Effector memory CD8-positive, alpha-beta T cell (primary cell): Measurements from ENCODE around the gene KLHL22.
A peak's percentile ranks its signal among the peaks of the same experiment; 100 is the strongest.
"Not testable (repeated sequence)": the region's sequence is repeated elsewhere in the genome, so short reads cannot be mapped to it uniquely, and the experiment has no call there.

Experiments used
- ATAC-seq: fragments of 150-1000 bp; cut with Tn5 transposase; replicated peaks from 2 replicates; pipeline ENCODE4 v1.10.0; 2021; ENCODE audit warnings: mild to moderate bottlenecking, moderate library complexity
- DNase-seq, 3 experiments: peaks; one replicate each; pipeline ENCODE4 v3.0.0; 2021
- H3K27ac Mint-ChIP-seq, 2 donors: one replicate each; pipeline ENCODE4 v1.8.0; 2022; ENCODE audit warnings: mild to moderate bottlenecking in 2 of 2, mixed read lengths in 2 of 2, moderate library complexity in 2 of 2
- H3K27me3 Mint-ChIP-seq, 2 donors: one replicate each; pipeline ENCODE4 v1.8.0; 2022; ENCODE audit warnings: mixed read lengths in 2 of 2
- H3K36me3 Mint-ChIP-seq: one replicate; pipeline ENCODE4 v1.8.0; 2022; ENCODE audit warnings: mild to moderate bottlenecking, moderate library complexity, mixed read lengths; ENCODE audit not compliant: insufficient read depth
- H3K4me1 Mint-ChIP-seq, 2 donors: one replicate each; pipeline ENCODE4 v1.8.0; 2022; ENCODE audit warnings: low read depth in 2 of 2, mixed read lengths in 2 of 2
- H3K4me3 Mint-ChIP-seq, 2 donors: one replicate each; pipeline ENCODE4 v1.8.0; 2022; ENCODE audit warnings: mild to moderate bottlenecking in 2 of 2, mixed read lengths in 2 of 2, moderate library complexity in 2 of 2
- H3K9me3 Mint-ChIP-seq, 2 donors: one replicate each; pipeline ENCODE4 v1.8.0; 2022; ENCODE audit warnings: mixed read lengths in 2 of 2

The KLHL22 gene

GRCh38 chr22:20399866-20400605 is 95.6 kb downstream of the KLHL22 start:
- ATAC-seq: no peak
- no peak overlapping the region for H3K4me3 Mint-ChIP-seq
- H3K36me3 Mint-ChIP-seq: no peaks in the 10 kb centered on the region
- H3K9me3 Mint-ChIP-seq: no peaks in the 10 kb centered on the region
- H3K4me1 Mint-ChIP-seq: peaks cover 34 to 45% of the 10 kb centered on the region in 2 donors
- DNase-seq: no peak
- no peaks in the 10 kb centered on the region for H3K27me3 Mint-ChIP-seq
- H3K27ac Mint-ChIP-seq: peak overlapping the region in 1 of 2 donors; percentile 32

DNA sequence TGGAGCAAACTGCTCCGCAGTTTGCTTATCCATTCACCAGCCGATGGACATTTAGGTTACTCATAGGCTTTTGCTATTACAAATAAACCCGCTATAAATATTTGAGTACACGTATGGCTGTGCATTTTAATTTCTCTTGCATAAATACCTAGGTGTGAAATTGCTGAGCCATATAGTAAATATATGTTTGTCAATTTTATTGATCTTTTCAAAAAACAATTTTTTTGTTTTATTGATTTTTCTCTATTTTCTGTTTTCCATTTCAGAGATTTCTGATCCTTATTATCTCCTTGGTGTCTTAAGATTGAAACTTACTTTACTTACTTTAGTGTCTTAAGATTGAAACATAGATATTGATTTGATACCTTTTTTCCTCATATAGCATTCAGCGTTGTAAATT is 97.2 kb downstream of the KLHL22 start:
- Mint-ChIP-seq H3K27me3 (no peaks in the 10 kb centered on the region), H3K4me3 (no peak overlapping the region), H3K9me3 (no peaks in the 10 kb centered on the region), H3K36me3 (no peaks in the 10 kb centered on the region), H3K4me1 (peaks cover 38 to 50% of the 10 kb centered on the region in 2 donors), H3K27ac (no peak overlapping the region)
- ATAC-seq (no peak), DNase-seq (no peak)

DNA sequence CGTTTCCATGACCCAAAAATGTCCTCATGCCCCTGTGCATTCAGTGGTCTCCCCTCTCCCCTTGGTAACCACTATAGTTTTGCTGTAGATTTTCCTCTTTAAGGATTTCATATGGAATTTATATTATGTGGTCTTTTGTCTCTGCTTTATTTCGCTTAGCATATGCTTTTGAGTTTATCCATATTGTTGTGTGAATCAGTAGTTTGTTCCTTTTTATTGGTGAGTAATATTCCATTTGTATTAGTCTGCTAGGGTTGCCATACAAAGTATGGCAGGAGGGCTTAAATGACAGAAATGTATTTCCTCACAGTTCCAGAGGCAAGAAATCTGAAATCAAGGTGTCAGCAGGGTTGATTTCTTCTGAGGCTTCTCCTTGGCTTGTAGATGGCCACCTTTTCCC is 98.1 kb downstream of the KLHL22 start:
- DNase-seq (no peak), ATAC-seq (no peak)
- H3K4me1 Mint-ChIP-seq: peaks cover 34 to 43% of the 10 kb centered on the region in 2 donors
- H3K9me3 Mint-ChIP-seq: no peaks in the 10 kb centered on the region
- H3K27ac Mint-ChIP-seq: peak overlapping the region in 1 of 2 donors; percentile 58
- no peaks in the 10 kb centered on the region for H3K27me3 Mint-ChIP-seq
- no peak overlapping the region for H3K4me3 Mint-ChIP-seq
- no peaks in the 10 kb centered on the region for H3K36me3 Mint-ChIP-seq

GRCh38 chr22:20396639-20397038 is 99.0 kb downstream of the KLHL22 start:
- no peak for DNase-seq
- ATAC-seq: no peak
- Mint-ChIP-seq H3K27me3 (no peaks in the 10 kb centered on the region), H3K27ac (peak overlapping the region in 1 of 2 donors; percentile 66), H3K9me3 (no peaks in the 10 kb centered on the region), H3K36me3 (no peaks in the 10 kb centered on the region), H3K4me3 (peak overlapping the region in 1 of 2 donors; percentile 10), H3K4me1 (peaks cover 34 to 43% of the 10 kb centered on the region in 2 donors)

- ATAC-seq (no peak), DNase-seq (no peak)
- peak overlapping the region; percentile 83 to 87 for H3K4me3 Mint-ChIP-seq
- H3K27me3 Mint-ChIP-seq: no peaks in the 10 kb centered on the region
- no peaks in the 10 kb centered on the region for H3K36me3 Mint-ChIP-seq
- H3K9me3 Mint-ChIP-seq: no peaks in the 10 kb centered on the region
- H3K4me1 Mint-ChIP-seq: peaks cover 34 to 43% of the 10 kb centered on the region in 2 donors
- peak overlapping the region in 1 of 2 donors; percentile 88 for H3K27ac Mint-ChIP-seq
These were observed 99.7 kb downstream of the KLHL22 start for GRCh38 chr22:20395907-20396287.

DNA sequence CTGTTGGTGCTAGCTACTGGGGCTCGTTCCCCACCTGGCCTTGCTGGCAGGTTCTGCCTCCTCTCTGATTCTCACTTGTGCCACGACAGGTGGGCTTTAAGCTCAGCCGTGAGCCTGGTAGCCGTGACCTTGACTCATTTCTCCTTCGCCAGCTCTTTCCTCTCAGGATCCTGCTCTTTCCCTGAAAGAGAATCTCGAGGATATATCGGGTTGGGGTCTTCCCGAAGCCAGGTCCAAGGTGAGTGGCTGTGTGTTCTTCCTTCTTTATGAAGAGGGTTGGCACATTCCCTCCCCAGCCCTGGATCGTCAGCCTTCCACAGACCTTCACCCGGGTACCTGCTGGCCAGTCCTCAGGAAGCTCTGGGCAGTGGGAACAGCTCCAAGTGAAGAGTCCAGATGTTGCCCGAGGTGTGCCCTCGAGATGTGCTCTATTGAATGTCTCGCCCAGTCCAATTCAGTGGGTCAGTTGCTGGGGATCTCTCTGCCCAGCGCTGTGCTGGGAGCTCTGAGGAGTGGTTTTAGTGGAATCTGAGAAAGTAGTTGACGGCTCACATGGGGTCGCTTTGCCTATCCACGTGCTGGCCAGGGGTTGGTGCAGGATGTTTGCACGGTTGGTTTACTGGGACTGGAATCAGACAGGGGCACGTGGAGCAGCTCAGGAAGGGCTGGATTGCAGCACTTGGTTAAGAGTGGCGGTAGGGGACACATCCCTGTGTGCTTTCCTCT is 100.3 kb downstream of the KLHL22 start:
- no peak for ATAC-seq
- H3K27me3 Mint-ChIP-seq: no peaks in the 10 kb centered on the region
- H3K36me3 Mint-ChIP-seq: no peaks in the 10 kb centered on the region
- peak overlapping the region; percentile 88 to 95 for H3K27ac Mint-ChIP-seq
- no peaks in the 10 kb centered on the region for H3K9me3 Mint-ChIP-seq
- H3K4me3 Mint-ChIP-seq: peak overlapping the region; percentile 83 to 87
- peaks cover 34 to 43% of the 10 kb centered on the region in 2 donors for H3K4me1 Mint-ChIP-seq
- DNase-seq: no peak

- no peaks in the 10 kb centered on the region for H3K36me3 Mint-ChIP-seq
- H3K4me3 Mint-ChIP-seq: peak within 1 kb of the TSS; percentile 83 to 87
- no peaks in the 10 kb centered on the region for H3K27me3 Mint-ChIP-seq
- peak; percentile 75 to 77 (median 75) for DNase-seq
- ATAC-seq: peak; percentile 97
- H3K9me3 Mint-ChIP-seq: no peaks in the 10 kb centered on the region
- peak within 1 kb of the TSS; percentile 88 to 95 for H3K27ac Mint-ChIP-seq
- H3K4me1 Mint-ChIP-seq: peaks cover 31 to 40% of the 10 kb centered on the region in 2 donors
These were observed 101.7 kb downstream of the KLHL22 start, which contains the start of gene ZNF74 for GRCh38 chr22:20393705-20394476. ZNF74 (plus strand) TSS chr22:20394151; CDS start chr22:20394629, 478 bp downstream.

- DNase-seq (no peak), ATAC-seq (no peak)
- H3K9me3 Mint-ChIP-seq: no peaks in the 10 kb centered on the region
- H3K36me3 Mint-ChIP-seq: no peaks in the 10 kb centered on the region
- H3K27ac Mint-ChIP-seq: peak overlapping the region; percentile 88 to 95
- peaks cover 31 to 37% of the 10 kb centered on the region in 2 donors for H3K4me1 Mint-ChIP-seq
- H3K4me3 Mint-ChIP-seq: peak overlapping the region; percentile 83 to 87
- no peaks in the 10 kb centered on the region for H3K27me3 Mint-ChIP-seq
These were observed 102.5 kb downstream of the KLHL22 start for GRCh38 chr22:20392983-20393704.

DNA sequence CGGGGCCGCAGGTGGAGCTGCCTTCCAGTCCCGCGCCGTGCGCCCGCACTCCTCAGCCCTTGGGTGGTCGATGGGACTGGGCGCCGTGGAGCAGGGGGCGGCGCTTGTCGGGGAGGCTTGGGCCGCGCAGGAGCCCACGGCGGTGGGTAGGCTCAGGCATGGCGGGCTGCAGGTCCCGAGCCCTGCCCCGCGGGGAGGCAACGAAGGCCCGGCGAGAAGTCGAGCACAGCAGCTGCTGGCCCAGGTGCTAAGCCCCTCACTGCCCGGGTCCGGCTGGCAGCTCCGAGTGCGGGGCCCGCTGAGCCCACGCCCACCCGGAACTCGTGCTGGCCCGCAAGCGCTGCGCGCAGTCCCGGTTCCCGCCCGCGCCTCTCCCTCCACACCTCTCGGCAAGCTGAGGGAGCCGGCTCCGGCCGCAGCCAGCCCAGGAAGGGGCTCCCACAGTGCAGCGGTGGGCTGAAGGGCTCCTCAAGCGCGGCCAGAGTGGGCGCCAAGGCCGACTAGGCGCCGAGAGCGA is 103.2 kb downstream of the KLHL22 start:
- H3K27ac Mint-ChIP-seq, DNase-seq, H3K36me3 Mint-ChIP-seq, H3K27me3 Mint-ChIP-seq, H3K9me3 Mint-ChIP-seq, ATAC-seq: not testable (repeated sequence)
- Mint-ChIP-seq H3K4me1 (peaks cover 31 to 35% of the 10 kb centered on the region in 2 donors), H3K4me3 (peak overlapping the region in 1 of 2 donors; percentile 38)
